IMR-90 (cell line): ENCODE data around the gene UVSSA. TPM values are rescaled to one million over a fixed set of nuclear protein-coding genes. Genes with fewer than 3 reads are reported as not detected.

Experiments used
- RCOR1 ChIP-seq: IDR thresholded peaks from 2 replicates; pipeline ENCODE4 v1.6.1; 2012; ENCODE audit warnings: mild to moderate bottlenecking, low read length, improper control_type of control experiment; ENCODE audit not compliant: insufficient replicate concordance
- polyA plus RNA-seq, 3 experiments: library from polyadenylated mRNA; depleted of rRNA; stranded (reverse); fragments of >200 nt; gene quantifications; 2 replicates each; pipeline ENCODE4 v1.2.3, GENCODE V29; 2012; ENCODE audit warnings: low replicate concordance in 1 of 3
- total RNA-seq: library from RNA; depleted of rRNA; stranded (reverse); fragments of >200 nt; gene quantifications from 2 replicates; pipeline ENCODE4 v1.2.3, GENCODE V29; 2012
- TF ChIP-seq, protein P1 (sequence below): conservative IDR thresholded peaks from 2 replicates; pipeline ENCODE4 v1.5.1; 2012; ENCODE audit warnings: mild to moderate bottlenecking, low read depth, low read length, improper control_type of control experiment

UVSSA gene
- total and polyA plus RNA-seq, 2 of the 4 experiments (the other 2 are of a cell fraction): 1.4 to 8.4 TPM

DNA sequence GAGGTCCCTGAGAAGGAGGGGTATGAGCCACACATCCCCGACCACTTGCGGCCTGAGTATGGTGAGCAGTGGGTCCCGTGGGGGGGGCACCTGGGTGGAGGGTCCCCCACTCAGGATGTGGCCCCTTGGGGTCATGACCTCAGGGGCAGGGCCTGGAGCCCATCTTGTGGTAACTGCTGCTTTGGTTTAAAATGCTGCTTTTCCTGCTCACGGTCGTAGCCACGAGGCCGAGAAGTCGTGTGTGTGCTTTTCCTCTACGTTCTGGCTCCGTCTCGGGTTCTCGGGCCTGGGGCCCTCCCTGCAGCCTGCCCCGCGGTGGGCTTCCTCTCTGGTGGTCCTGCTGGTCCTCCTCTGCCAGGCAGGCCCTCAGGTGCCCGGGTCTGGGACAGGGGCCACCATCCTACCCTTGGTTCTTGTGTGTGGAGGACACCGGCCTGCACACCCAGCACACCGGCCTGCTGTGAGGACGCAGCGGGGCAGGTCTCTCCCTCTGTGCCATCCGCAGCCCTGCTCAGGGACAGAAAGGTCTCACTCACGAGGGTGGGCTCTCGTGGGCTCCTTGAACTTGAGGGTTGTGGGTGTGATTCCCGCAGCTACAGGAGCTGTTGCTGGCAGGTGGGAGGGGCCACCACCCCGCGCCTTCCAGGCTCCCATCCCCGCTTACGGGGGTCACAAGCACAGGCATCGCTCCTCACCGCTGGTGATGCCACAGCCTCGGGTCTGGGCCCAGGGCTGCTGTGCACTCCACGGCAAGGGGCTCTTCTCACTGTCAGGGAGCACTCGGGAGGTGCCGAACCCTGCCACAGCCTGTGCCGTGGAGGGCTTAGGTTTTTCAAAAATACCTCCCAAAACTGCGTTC, 19.6 kb downstream of the UVSSA start (continued):
- TF ChIP-seq, protein P1, sequence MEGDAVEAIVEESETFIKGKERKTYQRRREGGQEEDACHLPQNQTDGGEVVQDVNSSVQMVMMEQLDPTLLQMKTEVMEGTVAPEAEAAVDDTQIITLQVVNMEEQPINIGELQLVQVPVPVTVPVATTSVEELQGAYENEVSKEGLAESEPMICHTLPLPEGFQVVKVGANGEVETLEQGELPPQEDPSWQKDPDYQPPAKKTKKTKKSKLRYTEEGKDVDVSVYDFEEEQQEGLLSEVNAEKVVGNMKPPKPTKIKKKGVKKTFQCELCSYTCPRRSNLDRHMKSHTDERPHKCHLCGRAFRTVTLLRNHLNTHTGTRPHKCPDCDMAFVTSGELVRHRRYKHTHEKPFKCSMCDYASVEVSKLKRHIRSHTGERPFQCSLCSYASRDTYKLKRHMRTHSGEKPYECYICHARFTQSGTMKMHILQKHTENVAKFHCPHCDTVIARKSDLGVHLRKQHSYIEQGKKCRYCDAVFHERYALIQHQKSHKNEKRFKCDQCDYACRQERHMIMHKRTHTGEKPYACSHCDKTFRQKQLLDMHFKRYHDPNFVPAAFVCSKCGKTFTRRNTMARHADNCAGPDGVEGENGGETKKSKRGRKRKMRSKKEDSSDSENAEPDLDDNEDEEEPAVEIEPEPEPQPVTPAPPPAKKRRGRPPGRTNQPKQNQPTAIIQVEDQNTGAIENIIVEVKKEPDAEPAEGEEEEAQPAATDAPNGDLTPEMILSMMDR: no peak
- no peak for TF ChIP-seq RCOR1
